Measurements from ENCODE around the gene NAV2.
"Not testable (repeated sequence)": the region's sequence is repeated elsewhere in the genome, so short reads cannot be mapped to it uniquely, and the experiment has no call there.

Gene NAV2

DNA sequence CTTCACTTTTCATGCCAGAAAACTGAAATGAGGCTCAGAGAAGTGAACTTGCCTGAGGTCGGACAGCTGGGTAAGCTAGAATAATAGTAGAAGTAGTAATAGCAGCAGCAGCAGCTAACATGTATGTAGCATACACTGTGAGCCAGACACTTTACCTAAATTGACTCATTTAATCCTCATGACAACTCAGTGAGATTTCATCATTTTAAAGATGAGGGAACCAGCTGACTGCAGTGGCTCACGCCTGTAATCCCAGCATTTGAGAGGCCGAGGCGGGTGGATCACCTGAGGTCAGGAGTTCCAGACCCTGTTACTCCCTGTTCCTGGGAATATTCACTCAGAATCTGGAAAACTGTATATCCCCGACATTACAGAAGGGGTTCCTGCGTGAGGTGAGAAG, 293.1 kb downstream of the NAV2 start:
- DNase-seq (ENCODE audit: low spot score), result no peak

DNA sequence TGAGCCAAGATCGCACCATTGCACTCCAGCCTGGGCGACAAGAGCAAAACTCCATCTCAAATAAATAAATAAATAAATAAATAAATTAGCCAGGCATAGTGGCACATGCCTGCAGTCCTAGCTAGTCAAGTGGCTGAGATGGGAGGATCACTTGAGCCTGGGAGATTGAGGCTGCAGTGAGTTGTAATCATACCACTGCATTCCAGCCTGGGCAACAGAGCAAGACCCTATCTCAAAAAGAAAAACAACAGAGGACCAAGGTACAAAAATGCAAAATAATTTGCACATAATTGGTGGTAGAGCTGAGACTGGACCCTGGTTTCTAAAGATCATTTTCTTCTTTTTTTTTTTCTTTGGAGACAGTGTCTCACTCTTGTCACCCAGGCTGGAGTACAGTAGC, 294.0 kb downstream of the NAV2 start:
- DNase-seq (ENCODE audit: low spot score), result not testable (repeated sequence)

DNA sequence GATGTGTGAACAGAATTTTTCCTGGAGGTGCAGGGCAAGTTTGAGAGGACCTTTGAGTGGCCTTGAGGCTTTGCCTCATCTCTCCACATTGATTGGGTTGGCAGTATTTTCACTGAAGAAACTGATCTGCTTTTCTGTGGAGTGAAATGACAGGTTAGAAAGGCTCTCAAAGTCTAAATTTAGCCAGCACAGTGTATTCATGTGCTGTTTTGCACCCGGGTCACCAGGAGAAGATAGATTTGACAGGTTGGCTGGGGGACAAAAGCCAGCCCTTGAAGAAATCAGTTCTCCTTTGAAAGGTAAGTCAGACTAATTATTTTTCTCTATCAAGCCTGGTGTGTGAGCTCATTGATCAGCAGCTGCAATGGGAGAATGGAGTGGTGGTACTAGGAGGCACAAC, 294.7 kb downstream of the NAV2 start:
- no peak for DNase-seq (ENCODE audit: low spot score)

DNA sequence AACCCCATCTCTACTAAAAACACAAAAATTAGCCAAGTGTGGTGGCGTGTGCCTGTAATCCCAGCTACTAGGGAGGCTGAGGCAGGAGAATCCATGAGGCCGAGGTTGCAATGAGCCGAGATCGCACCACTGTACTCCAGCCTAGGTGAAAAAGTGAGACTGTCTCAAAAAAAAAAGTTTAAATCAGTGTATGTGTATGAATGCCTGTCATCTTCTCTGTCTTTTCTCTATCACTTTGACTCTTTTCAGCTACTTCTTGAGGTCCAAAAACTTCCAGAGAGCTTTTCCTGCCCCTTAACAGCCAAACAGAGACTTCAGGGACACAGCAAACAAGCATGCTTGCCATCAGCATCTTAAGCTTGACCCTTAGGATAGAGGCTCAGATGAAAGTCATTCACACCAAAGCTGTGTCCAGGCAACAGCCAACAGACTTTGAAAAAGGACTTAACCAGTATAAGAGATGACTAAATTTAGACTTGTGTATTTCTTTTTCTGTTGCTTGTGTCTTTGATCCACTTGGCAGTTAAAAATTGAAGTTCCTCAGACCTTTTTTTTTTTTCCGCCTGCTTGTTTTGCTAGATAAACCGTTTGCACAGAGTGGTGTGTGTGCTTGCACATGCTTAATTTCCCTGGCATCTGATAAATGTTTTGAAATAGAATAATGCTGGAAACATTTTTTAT, 295.7 kb downstream of the NAV2 start:
- DNase-seq (ENCODE audit: low spot score), result no peak

DNA sequence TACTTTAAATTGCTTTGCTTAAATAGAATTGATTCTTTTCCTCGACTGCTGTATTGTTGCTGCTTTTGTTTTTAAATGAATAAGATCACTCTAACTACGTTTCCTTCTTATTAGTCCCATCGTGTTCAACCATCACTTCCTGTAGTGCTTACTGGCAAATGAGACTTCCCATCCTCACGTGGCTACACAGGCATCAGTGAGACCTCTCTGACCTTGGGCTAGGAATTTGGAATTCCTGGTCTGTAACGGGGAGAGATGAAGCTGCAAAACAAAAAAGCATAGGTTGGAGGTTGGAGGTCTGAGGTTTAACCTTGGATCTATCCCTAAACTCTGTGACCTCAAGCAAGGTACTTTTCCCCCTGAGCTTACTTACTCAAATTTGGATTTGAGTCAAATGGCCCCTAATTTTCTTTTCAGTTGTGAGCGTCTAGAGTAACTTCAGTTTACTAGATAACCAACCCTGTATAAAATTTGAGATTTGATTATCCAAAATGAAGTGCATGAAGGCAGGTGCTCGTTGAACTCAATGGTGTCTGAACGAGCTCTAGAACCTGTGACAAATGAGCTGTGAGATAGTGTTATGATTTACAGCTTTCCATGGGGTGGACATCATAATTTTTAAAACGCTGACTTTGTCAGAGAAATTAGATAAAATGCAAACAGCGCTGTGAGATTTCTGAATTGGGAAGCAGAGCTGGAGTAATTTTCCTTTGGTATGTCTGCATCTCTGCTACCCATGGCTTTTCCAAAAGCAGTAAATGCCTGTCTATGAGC, 296.4 kb downstream of the NAV2 start:
- DNase-seq (ENCODE audit: low spot score), result no peak

DNA sequence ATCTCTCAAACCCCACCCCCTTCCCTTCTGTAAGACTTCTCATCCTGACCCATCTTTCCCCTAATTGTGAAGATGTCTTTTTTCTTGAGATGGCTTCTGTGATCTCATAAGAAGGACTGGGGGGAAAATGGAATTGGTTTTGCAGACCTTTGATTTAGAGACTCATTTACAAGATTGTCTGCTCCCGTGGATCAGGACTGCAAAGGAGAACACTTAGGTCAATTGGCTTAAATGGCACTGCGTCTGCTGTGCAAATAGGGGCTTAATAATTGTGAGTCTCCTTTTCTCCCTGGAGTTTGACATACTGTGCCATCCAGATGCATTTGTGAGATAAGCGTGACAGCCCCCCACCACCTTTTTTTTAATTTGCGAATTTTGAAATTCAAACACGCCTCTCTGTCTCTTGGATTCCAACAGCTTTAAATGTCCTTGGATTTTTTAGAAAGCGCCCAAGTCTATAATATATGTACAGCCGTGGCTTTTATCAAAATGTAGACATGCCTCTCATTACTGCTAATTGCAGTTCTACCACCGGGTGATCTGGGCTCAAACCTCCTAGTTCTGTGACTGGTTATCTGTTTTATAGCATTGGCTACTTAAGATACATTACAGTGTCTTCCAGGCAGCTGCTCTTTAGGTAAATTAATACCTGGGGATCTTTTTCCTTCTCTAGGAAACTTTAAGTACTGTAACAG, 297.7 kb downstream of the NAV2 start:
- no peak for DNase-seq (ENCODE audit: low spot score)

DNA sequence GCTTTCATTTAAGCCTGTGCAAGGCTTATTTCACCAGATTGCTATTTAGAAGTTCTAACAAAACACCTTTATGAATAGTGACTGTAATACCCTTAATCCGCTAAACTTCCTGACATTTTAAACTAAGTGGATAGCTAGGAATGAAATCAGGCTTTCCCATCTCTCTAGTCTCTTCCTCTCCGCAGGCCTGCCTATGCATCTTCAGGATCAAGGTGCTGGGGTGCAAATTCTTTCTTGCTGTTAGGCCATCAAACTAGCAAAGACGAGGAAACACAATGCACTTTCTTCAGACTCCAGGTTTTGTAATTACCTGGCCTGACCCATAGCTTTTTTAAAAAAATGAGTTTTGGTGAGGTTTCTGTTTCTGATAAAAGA, 298.2 kb downstream of the NAV2 start:
- DNase-seq (ENCODE audit: low spot score), result no peak

DNA sequence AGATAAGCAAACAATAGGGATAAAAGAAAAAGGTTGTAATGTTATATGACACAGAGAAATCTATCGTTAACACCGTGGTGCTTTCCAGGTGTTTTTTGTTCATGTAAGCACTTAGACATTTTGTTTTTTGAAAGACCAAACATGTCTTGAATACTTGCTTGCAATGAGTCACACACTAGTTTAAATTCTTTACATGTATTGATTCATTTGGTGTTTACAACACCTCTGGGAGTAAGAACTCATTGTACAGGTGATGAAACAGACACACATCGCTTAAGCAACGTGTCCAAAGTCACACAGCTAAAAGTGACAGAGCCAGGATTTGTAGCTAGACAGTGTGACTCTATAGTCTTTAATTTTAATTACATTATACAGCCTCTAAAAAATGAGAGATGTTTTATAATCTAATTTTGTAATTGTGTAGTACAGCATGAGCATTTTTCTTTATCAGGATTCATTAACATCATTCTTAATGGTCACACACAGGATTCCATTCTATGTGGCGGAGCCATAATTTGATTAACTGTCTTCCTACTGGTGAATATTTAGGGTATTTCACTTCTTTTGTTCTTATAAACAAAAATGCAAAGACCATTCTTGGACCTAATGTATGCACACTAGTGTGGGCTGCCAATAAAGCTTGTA, 298.8 kb downstream of the NAV2 start:
- DNase-seq (ENCODE audit: low spot score), result no peak

DNA sequence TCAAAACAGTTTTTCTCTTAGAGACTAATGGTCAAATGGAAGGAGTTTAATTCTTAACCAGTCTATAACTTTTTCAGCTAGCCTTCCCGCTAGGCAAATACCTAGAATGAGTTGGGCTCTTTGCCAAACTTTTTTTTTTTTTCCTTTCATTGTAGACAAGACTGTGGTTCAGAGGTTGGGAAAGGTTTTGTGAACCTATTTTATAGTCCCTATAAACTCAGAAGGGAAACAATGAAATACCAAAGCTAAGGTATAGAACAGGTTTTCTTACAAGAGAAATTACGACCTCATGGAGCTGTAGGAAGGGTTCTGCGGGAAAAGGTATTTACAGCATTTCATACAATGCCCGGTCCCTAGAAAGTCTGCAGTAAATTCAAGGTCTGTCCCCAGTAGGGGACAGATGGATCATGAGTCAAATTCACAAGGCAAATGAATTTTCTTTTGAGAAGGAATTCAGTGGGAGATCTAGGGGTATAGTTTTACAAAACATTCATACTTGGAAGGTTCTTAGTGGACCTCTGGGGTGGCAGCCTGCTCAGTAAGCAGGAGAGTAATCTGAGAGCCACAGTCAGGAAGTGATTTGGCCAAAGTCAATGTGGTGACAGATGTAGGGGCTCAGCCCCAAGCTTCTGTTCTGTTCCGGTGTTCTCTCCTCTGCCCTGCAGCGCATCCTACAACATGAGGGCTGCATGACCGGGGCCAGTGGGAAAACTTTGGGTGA, 300.9 kb downstream of the NAV2 start:
- DNase-seq (ENCODE audit: low spot score), result no peak

DNA sequence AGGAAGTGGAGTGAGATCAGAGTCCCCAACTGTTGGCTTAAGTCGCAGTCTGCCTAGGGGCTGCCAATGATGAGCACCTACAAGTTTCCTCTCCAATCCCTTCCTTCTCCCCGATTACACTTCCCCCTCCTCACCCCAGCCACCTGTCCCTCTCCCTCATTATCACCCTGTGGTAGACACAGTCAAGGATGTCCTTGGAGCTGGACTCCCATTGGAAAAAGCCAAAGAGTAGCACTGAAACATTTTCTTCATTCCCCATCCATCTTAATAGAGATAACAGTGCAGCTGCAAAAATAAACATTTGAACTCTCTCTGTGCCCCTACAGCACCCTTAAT, 301.4 kb downstream of the NAV2 start:
- DNase-seq (ENCODE audit: low spot score), result no peak

DNA sequence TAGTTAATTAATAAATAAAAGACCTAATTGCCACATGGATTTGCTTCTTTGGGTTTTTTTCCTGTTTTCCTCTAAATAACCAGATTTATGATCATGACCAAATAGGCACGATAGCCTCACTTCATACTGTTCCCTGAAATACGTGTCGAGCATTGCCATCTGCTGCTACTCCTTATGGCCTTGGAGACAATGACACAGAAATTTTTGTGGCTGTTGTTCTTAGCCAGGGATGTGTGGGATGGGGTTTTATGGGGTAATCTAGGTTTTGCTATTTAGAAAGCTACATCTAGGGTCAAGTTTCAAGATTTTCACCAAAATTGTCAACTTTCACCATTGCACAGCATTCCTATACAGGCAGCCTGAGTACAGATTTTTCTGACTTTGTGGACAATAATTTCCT, 302.5 kb downstream of the NAV2 start:
- DNase-seq (ENCODE audit: low spot score), result no peak

DNA sequence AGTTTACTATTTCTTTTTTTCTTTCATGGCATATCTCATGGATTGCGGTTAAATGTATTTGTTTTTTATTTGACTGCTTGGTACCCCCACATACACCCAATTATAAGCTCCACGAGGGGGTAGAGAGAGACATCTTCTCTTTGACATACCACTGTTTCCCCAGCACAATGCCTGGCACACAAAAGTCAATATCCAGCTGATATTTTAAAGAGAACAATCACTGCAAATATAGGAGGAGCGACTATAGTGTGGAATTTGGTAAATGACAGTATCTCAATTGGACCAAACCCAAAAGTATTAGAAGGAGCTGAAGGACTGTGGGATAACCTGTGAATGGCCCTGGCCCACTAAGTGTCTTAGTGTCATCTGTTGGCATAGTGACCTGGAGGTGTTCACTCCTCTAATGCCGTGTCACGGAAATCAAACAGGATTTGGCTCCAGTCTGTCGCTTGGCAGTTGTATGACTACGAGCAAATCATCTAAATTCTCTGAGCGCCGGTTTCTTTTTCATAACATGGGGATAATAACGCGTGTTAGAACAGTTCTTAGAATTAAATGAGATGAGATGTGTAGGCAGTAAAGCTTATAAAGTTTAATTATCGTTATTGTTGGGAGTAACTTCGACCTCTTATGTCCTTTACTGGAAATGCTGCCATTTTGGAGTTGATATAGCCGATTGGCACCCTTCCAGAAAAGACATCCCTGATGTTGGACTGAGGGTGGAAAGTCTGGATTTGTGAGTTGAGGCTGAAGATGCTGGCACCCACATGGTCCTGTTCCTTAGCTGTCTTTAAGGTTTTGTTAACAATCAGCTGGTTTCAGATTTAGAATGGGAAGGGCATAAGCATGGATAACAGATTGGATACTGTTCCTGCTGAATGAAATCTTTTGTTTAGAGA, 303.1 kb downstream of the NAV2 start:
- DNase-seq (ENCODE audit: low spot score), result no peak

DNA sequence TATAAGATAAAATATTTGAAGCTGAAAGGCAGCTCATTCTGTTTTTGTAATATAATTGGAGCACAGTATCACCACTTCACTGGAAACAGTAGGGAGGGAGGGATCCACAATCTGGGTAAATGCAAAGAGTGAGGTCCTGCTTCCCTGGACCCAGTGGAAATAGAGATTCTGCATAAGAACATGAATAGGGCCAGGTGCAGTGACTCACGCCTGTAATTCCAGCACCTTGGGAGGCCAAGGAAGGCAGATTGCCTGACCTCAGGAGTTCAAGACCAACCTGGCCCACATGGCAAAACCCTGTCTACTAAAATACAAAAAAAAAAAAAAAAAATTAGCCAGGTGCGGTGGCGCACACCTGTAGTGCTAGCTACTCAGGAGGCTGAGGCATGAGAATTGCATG, 303.9 kb downstream of the NAV2 start:
- no peak for DNase-seq (ENCODE audit: low spot score)

DNA sequence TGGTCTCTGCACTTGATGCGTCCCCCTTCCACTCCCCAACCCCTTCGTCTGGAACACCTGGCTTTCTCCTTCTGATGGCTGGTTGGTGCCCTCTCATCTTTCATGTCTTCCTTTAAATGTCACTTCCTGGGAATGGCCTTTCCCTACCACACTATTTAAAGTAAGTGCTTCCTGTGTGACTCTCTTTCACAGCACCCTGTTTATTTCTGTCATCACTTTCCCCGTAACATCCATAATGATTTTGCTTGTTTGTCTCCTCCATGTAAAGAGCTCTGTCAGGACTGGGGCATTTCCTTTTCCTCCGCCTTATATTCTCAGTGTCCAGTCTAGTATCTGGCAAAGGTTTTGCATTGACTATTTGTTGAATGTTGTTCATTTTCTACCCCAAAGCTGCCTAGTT, 304.7 kb downstream of the NAV2 start:
- DNase-seq (ENCODE audit: low spot score), result no peak

DNA sequence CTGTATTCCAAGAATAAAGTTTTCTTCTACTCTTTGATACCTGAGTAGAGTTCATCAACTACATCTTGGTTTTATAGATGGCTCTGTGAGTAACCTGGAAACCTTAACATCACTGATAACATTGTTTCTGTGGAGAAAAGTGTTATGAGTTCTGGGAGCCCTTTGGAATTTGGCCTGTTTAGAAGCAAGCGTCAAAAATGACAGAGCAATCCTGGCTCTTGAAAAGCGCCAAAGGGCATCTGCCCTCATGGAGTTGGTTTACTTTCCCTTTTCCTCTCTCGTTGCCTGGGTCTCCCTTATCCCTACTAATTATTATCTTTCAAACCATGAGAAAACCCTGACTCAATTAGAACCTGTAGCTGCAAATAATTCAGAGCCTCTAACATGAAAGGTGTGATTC, 307.6 kb downstream of the NAV2 start:
- no peak for DNase-seq (ENCODE audit: low spot score)

DNA sequence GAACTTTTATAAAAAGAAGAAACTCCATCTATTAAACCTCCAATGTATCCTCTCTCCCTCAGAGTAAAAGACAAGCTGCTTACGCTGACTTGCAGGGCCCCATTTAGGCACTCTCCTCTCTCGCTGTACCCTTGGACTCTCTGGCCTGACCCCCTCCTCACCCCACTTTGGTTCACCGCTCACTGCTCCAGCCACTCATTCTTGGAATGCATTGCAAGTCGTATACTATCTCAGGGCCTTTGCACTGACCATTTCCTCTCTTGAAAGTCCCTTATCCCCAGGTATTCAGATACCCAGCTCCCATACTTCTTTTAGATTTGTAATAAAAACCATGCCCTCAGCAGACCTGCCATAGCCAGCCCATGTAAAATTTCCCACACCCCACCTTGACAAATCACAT, 308.1 kb downstream of the NAV2 start:
- no peak for DNase-seq (ENCODE audit: low spot score)

DNA sequence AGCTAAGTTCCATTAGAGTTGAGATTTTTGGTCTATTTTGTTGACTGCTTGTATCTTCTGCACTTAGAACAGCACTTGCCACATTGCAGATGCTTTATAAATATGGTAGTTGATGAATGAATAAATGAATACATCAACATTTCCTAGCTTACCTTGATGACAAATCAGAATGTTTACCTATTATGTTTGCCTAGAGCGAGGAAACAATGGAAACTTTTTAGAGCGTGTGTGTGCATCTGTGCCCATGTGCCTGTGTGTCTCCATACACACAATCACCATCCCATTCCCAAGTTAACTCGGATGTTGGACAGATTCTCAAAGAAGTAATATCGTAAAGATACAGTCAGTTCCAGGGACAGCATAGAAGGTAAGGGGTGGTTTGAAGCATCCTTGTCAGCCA, 308.6 kb downstream of the NAV2 start:
- DNase-seq (ENCODE audit: low spot score), result no peak

DNA sequence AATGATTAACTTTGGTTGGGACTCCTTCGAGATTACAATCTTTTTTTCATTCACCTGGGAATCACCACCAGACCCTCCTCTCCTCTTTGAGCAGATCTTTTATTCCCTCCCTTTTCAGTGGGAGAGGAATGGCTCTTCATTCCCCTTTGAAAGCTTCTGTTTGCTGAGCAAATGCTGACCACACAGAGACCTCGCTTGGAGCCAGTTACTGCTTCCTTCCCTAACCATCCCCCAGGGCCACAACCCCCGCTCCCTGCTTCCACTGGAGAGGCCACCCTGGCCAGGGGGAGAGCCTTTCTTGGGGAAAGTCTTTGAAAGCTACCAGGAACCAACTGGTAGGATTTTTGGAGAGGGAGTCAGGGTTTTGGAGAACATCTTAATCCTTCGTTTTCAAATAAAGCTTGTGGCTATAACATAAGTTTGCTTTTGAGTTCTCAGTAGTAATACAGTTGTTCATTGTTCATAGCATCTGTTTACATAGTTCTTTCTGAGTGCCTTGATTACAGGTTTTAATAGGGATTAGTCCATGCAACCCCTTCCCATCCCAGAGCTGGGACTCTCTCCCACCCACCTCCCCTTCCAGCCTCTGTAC, 309.2 kb downstream of the NAV2 start:
- no peak for DNase-seq (ENCODE audit: low spot score)

DNA sequence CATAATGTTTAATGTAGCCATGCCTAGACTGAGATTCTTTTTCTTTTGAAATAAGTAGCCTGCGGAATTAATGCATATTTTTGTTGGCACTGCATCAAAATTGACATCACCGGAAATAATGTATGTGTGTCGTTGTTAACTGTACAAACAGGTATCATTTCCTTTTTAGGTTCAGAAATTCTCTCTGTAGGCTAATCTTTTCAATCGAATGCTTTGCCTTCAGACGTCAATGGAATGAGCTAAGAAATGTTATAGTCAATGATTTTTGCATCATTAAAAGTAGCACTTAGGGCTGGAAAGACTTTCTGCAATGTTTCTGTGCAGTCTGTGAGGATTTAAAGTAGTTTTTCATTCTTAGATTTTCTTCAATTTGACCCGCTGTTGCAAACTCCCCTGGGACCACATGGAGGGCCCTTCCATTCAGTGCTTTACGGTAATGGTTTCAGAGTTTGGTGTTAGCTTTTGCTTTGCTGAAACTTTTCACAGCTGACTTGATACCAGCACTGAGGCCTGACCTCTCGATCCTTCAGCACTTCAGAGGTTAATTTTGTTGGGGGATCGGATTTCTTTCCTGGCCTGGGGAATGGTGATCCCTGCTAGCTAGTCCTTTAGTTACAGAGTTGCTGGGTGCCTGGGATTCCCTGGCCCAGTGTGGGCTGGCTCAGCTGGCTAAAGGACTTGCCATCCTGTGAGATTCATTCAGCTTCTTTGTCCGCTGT, 309.9 kb downstream of the NAV2 start:
- no peak for DNase-seq (ENCODE audit: low spot score)

DNA sequence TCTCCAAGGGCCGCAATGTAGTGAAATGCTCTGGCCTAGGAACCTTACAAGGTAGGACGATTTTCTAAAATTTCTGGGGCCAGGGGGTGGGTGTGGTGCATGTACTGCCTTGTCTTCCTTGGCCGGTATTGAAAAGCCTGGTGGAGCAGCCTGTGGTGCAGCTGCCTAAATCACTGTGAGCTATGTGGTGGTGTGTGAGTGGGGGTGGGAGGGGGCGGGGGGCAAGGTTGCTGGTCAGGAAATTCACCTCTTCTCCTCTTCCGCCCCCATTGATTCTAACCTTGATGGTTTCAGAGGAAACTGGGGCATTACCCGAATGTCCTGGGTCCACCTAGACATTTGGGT, 310.4 kb downstream of the NAV2 start:
- no peak for DNase-seq (ENCODE audit: low spot score)

All from putamen (tissue), 1 donor.